WTC11 (cell line): ENCODE measurements around the gene ZNF468. TPM values are rescaled to one million over a fixed set of nuclear protein-coding genes. Genes with fewer than 3 reads are reported as not detected.

Experiments used
- ATAC-seq: fragments of 200-7000 bp; cut with Tn5 transposase; 2 replicates; pipeline ENCODE4 v1.10.0; 2021; ENCODE audit warnings: mild to moderate bottlenecking, moderate library complexity
- CTCF ChIA-PET: fragments of 300-600 bp; sonication (Branson Sonifier 250); formaldehyde crosslinking; loops from one replicate; lab custom pipeline; 2021; ENCODE audit warnings: antibody characterized with exemption; lab: Charles Lee
- POLR2A ChIA-PET: fragments of 350-600 bp; sonication (Branson Sonifier 250); formaldehyde crosslinking; loops from one replicate; lab custom pipeline; 2021; ENCODE audit warnings: antibody characterized with exemption; lab: Charles Lee
- DNase-seq: peaks from one replicate; pipeline ENCODE4 v3.0.0; 2021; ENCODE audit warnings: low spot score
- H3K27ac Mint-ChIP-seq: 2 replicates; pipeline ENCODE4 v1.8.0; 2021; ENCODE audit warnings: mixed read lengths
- H3K27me3 Mint-ChIP-seq: 2 replicates; pipeline ENCODE4 v1.8.0; 2021; ENCODE audit warnings: low read depth, mild to moderate bottlenecking, moderate library complexity, mixed read lengths
- H3K36me3 Mint-ChIP-seq: 2 replicates; pipeline ENCODE4 v1.8.0; 2021; ENCODE audit warnings: mixed read lengths
- H3K4me1 Mint-ChIP-seq: 2 replicates; pipeline ENCODE4 v1.8.0; 2022; ENCODE audit warnings: mixed read lengths
- H3K4me3 Mint-ChIP-seq: 2 replicates; pipeline ENCODE4 v1.8.0; 2021; ENCODE audit warnings: mild to moderate bottlenecking, moderate library complexity, mixed read lengths
- H3K9me3 Mint-ChIP-seq: 2 replicates; pipeline ENCODE4 v1.8.0; 2021; ENCODE audit warnings: mixed read lengths
- CBFB ChIP-seq: sonication (generic); formaldehyde crosslinking; IDR thresholded peaks from 2 replicates; pipeline ENCODE4 v1.8.1; 2022; ENCODE audit warnings: mild to moderate bottlenecking, low read depth, missing genetic modification reagents
- E2F5 ChIP-seq: sonication (generic); formaldehyde crosslinking; IDR thresholded peaks from 2 replicates; pipeline ENCODE4 v1.8.1; 2022; ENCODE audit warnings: mild to moderate bottlenecking, moderate library complexity, missing genetic modification reagents
- ELF4 ChIP-seq: sonication (generic); formaldehyde crosslinking; IDR thresholded peaks from 2 replicates; pipeline ENCODE4 v1.8.1; 2022; ENCODE audit warnings: low read depth, mild to moderate bottlenecking, moderate library complexity, missing genetic modification reagents
- EMX1 ChIP-seq: fragments of 250-450 bp; sonication (Bioruptor Pico); IDR thresholded peaks from 2 replicates; pipeline ENCODE4 v1.8.0; 2021; ENCODE audit warnings: mild to moderate bottlenecking
- ESRRA ChIP-seq: sonication (generic); formaldehyde crosslinking; IDR thresholded peaks from 2 replicates; pipeline ENCODE4 v1.8.1; 2022; ENCODE audit warnings: mild to moderate bottlenecking, missing genetic modification reagents, borderline replicate concordance
- FOXP4 ChIP-seq: sonication (generic); formaldehyde crosslinking; IDR thresholded peaks from 2 replicates; pipeline ENCODE4 v1.8.0; 2022; ENCODE audit warnings: mild to moderate bottlenecking, missing genetic modification reagents
- GTF2I ChIP-seq: fragments of 250-450 bp; sonication (Bioruptor Pico); conservative IDR thresholded peaks from 2 replicates; pipeline ENCODE4 v1.4.0; 2021; ENCODE audit warnings: mild to moderate bottlenecking
- IRF1 ChIP-seq: sonication (generic); formaldehyde crosslinking; IDR thresholded peaks from 2 replicates; pipeline ENCODE4 v1.8.0; 2023; ENCODE audit warnings: missing genetic modification reagents
- NR1H2 ChIP-seq: sonication (generic); formaldehyde crosslinking; IDR thresholded peaks from 2 replicates; pipeline ENCODE4 v1.9.0; 2021; ENCODE audit warnings: mild to moderate bottlenecking, moderate library complexity, missing genetic modification reagents
- USF2 ChIP-seq: sonication (generic); formaldehyde crosslinking; IDR thresholded peaks from 2 replicates; pipeline ENCODE4 v1.8.1; 2023; ENCODE audit warnings: mild to moderate bottlenecking, missing genetic modification reagents, moderate library complexity
- ZNF121 ChIP-seq: sonication (generic); formaldehyde crosslinking; IDR thresholded peaks from 2 replicates; pipeline ENCODE4 v1.8.0; 2023; ENCODE audit warnings: missing genetic modification reagents
- ZNF232 ChIP-seq: sonication (generic); formaldehyde crosslinking; IDR thresholded peaks from 2 replicates; pipeline ENCODE4 v1.8.0; 2022; ENCODE audit warnings: mild to moderate bottlenecking, missing genetic modification reagents
- ZNF317 ChIP-seq: sonication (generic); formaldehyde crosslinking; IDR thresholded peaks from 2 replicates; pipeline ENCODE4 v1.8.1; 2023; ENCODE audit warnings: low read depth, mild to moderate bottlenecking, moderate library complexity, missing genetic modification reagents, borderline replicate concordance
- ZNF416 ChIP-seq: fragments of 250-450 bp; sonication (Bioruptor Pico); IDR thresholded peaks from 2 replicates; pipeline ENCODE4 v1.9.0; 2021; ENCODE audit warnings: mild to moderate bottlenecking, inconsistent platforms
- ZNF423 ChIP-seq: fragments of 250-450 bp; sonication (Bioruptor Pico); IDR thresholded peaks from 2 replicates; pipeline ENCODE4 v2.1.2; 2022; ENCODE audit warnings: mild to moderate bottlenecking, moderate library complexity
- ZNF425 ChIP-seq: fragments of 250-450 bp; sonication (Bioruptor Pico); conservative IDR thresholded peaks from 2 replicates; pipeline ENCODE4 v1.9.0; 2021; ENCODE audit warnings: mild to moderate bottlenecking
- total RNA-seq: library from RNA; stranded (reverse); gene quantifications from 3 replicates; pipeline ENCODE4 v1.2.3, GENCODE V29; 2021
- TF ChIP-seq, protein P1 (sequence below): sonication (generic); formaldehyde crosslinking; conservative IDR thresholded peaks from 2 replicates; pipeline ENCODE4 v1.8.1; 2023; ENCODE audit warnings: mild to moderate bottlenecking, low read depth, missing genetic modification reagents, moderate library complexity
- TF ChIP-seq, protein P2 (sequence below): sonication (generic); formaldehyde crosslinking; conservative IDR thresholded peaks from 2 replicates; pipeline ENCODE4 v1.8.1; 2022; ENCODE audit warnings: mild to moderate bottlenecking, missing genetic modification reagents

The ZNF468 gene
- total RNA-seq, 1 experiment from 2014 or later = 32.0 TPM

DNA sequence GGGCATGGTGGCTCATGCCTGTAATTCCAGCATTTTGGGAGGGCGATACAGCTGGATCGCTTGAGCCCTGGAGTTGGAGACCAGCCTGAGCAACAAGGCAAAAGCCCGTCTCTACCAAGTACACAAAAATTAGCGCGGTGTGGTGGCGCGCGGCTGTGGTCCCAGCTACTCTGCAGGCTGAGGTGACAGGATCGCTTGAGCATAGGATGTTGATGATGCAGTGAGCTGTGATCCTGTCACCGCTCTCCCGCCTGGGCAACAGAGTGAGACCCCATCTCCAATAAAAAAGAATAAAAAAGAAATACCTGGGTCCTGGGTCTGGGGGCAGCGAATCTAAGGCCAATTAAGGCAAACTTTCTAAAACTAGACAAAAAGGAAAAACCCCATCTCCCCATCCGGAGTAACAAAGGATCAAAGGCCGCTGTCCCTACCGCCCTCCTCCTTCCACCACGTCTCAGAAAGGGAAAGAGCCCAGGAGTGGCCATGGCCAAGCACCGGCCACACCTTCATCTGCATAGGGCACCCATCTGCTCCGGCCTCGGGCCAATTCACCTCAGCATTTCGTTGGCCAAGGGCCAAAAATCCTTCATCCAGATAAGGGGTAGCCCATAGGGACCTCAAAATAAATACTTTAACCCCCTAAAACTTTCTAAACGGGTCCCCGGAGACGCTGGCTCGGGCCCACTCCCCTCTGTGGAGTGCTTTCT, 39.2 kb upstream of the ZNF468 start:
- Mint-ChIP-seq H3K27ac (peak overlapping the region; percentile 98), H3K4me3 (peak overlapping the region; percentile 90), H3K36me3 (peaks cover 24% of the 10 kb centered on the region), H3K27me3 (no peaks in the 10 kb centered on the region), H3K9me3 (no peaks in the 10 kb centered on the region), H3K4me1 (peaks cover 22% of the 10 kb centered on the region)
- ChIA-PET CTCF (interaction anchor here (0.7 to 2.6 kb wide), 4 partner anchors 50 to 123 kb away, joined by 3 to 7 read pairs (median 3); partner anchors contain the start of gene ZNF816), POLR2A (no interaction called here)
- DNase-seq (peak; percentile 24), ATAC-seq (peak; percentile 9; the same call in 1 of the 2 replicates)
- TF ChIP-seq, protein P1, sequence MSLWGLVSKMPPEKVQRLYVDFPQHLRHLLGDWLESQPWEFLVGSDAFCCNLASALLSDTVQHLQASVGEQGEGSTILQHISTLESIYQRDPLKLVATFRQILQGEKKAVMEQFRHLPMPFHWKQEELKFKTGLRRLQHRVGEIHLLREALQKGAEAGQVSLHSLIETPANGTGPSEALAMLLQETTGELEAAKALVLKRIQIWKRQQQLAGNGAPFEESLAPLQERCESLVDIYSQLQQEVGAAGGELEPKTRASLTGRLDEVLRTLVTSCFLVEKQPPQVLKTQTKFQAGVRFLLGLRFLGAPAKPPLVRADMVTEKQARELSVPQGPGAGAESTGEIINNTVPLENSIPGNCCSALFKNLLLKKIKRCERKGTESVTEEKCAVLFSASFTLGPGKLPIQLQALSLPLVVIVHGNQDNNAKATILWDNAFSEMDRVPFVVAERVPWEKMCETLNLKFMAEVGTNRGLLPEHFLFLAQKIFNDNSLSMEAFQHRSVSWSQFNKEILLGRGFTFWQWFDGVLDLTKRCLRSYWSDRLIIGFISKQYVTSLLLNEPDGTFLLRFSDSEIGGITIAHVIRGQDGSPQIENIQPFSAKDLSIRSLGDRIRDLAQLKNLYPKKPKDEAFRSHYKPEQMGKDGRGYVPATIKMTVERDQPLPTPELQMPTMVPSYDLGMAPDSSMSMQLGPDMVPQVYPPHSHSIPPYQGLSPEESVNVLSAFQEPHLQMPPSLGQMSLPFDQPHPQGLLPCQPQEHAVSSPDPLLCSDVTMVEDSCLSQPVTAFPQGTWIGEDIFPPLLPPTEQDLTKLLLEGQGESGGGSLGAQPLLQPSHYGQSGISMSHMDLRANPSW (CRISPR knock-in tag) = no peak
- TF ChIP-seq ZNF121 = peak; percentile 98

- peaks cover 20% of the 10 kb centered on the region for H3K4me1 Mint-ChIP-seq
- ATAC-seq (no peak), DNase-seq (no peak)
- ChIA-PET CTCF (no interaction called here), POLR2A (no interaction called here)
- H3K27me3 Mint-ChIP-seq = no peaks in the 10 kb centered on the region
- H3K9me3 Mint-ChIP-seq = no peaks in the 10 kb centered on the region
- H3K4me3 Mint-ChIP-seq = no peak overlapping the region
- peaks cover 61% of the 10 kb centered on the region for H3K36me3 Mint-ChIP-seq
- TF ChIP-seq FOXP4 (CRISPR knock-in tag) (no peak), ZNF416 (CRISPR knock-in tag) (no peak), E2F5 (no peak)
- peak overlapping the region; percentile 33; the same call in 1 of the 2 replicates for H3K27ac Mint-ChIP-seq
Observed at GRCh38 chr19:52891336-52891735, 33.9 kb upstream of the ZNF468 start.

- DNase-seq (no peak), ATAC-seq (no peak)
- TF ChIP-seq ESRRA = no peak
- TF ChIP-seq, protein P2, sequence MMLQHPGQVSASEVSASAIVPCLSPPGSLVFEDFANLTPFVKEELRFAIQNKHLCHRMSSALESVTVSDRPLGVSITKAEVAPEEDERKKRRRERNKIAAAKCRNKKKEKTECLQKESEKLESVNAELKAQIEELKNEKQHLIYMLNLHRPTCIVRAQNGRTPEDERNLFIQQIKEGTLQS = no peak
- no peak for TF ChIP-seq EMX1
- TF ChIP-seq NR1H2 = no peak
- TF ChIP-seq ELF4 (CRISPR knock-in tag) = no peak
- TF ChIP-seq GTF2I (CRISPR knock-in tag) = no peak
- TF ChIP-seq IRF1 = no peak
- TF ChIP-seq ZNF423 (CRISPR knock-in tag) = no peak
- no peak for TF ChIP-seq USF2 (CRISPR knock-in tag)
- TF ChIP-seq CBFB (CRISPR knock-in tag) = no peak
- no peak for TF ChIP-seq ZNF232
- no peak for TF ChIP-seq ZNF317
- TF ChIP-seq ZNF425 (CRISPR knock-in tag) = no peak
- Mint-ChIP-seq H3K27me3 (no peaks in the 10 kb centered on the region), H3K4me3 (no peak overlapping the region), H3K27ac (peak overlapping the region; percentile 29; the same call in 1 of the 2 replicates), H3K4me1 (peaks cover 20% of the 10 kb centered on the region), H3K9me3 (no peaks in the 10 kb centered on the region), H3K36me3 (peaks cover 64% of the 10 kb centered on the region)
- CTCF ChIA-PET = no interaction called here
- POLR2A ChIA-PET = no interaction called here
Observed at GRCh38 chr19:52889931-52890330, 32.5 kb upstream of the ZNF468 start.
